GM12878 (cell line): ENCODE data around the gene PRIM1. TPM values are rescaled to one million over a fixed set of nuclear protein-coding genes. Genes with fewer than 3 reads are reported as not detected.

Experiments used
- ATAC-seq: fragments of 200-7000 bp; cut with Tn5 transposase; 3 replicates; pipeline ENCODE4 v1.9.1; 2020; ENCODE audit warnings: mild to moderate bottlenecking, moderate library complexity
- BruUV-seq: library from RNA; stranded (reverse); fragments of 400-500 nt; replicated peaks from 2 replicates; lab custom pipeline; 2021; lab: Mats Ljungman, UMichigan
- CTCF ChIA-PET: fragments of 300-600 bp; sonication (Branson Sonifier 250); formaldehyde crosslinking; extraction: SDS; loops from one replicate; lab custom pipeline; 2021; ENCODE audit warnings: inconsistent platforms; lab: Yijun Ruan, JAX
- POLR2A ChIA-PET: fragments of 350-600 bp; formaldehyde crosslinking; extraction: SDS; loops from one replicate; lab custom pipeline; 2021; ENCODE audit warnings: inconsistent platforms; lab: Charles Lee
- RAD21 ChIA-PET: fragments of 300-600 bp; sonication (Branson Sonifier 250); formaldehyde crosslinking; loops from one replicate; lab custom pipeline; 2023; ENCODE audit warnings: antibody characterized with exemption; ENCODE audit not compliant: unreplicated experiment; lab: Charles Lee
- SMC1A ChIA-PET: fragments of 300-600 bp; sonication (Branson Sonifier 250); formaldehyde crosslinking; loops from one replicate; lab custom pipeline; 2023; ENCODE audit not compliant: unreplicated experiment, uncharacterized antibody; lab: Charles Lee
- DNase-seq: peaks from one replicate; pipeline ENCODE4 v3.0.0-alpha.2; 2011; ENCODE audit warnings: low read depth, low spot score
- FAIRE-seq: peaks from 3 replicates; lab custom pipeline; 2011; peaks lifted over from hg19 to GRCh38; lab: Jason Lieb, UNC
- H2AFZ ChIP-seq: 2 replicates; pipeline ENCODE4 v1.6.0; 2011; ENCODE audit warnings: low read depth, low read length, control low read depth; ENCODE audit not compliant: control insufficient read depth
- H3K27ac ChIP-seq: 2 replicates; pipeline ENCODE4 v1.5.1; 2011; ENCODE audit warnings: control low read depth; ENCODE audit not compliant: control insufficient read depth, insufficient read depth
- H3K27me3 ChIP-seq, 2 experiments: replicated peaks in 1 of 2; 2 replicates each; pipeline versions ENCODE4 v1.6.0 to v1.6.1; 2011; ENCODE audit warnings: low read length in 1 of 2; ENCODE audit not compliant: control insufficient read depth in 2 of 2, insufficient read depth in 2 of 2
- H3K36me3 ChIP-seq, 2 experiments: 2 replicates each; pipeline ENCODE4 v1.5.1; 2011; ENCODE audit warnings: low read length in 1 of 2; ENCODE audit not compliant: control insufficient read depth in 2 of 2, insufficient read depth in 2 of 2
- H3K4me1 ChIP-seq: 2 replicates; pipeline ENCODE4 v1.6.1; 2011; ENCODE audit warnings: mild to moderate bottlenecking, low read length, moderate library complexity, mixed read lengths; ENCODE audit not compliant: control insufficient read depth, insufficient read depth
- H3K4me2 ChIP-seq: 2 replicates; pipeline ENCODE4 v1.6.0; 2011; ENCODE audit warnings: control low read depth; ENCODE audit not compliant: control insufficient read depth, insufficient read depth
- H3K4me3 ChIP-seq: fragments of 200-600 bp; sonication (generic); 2 replicates; pipeline ENCODE4 v1.5.1; 2016
- H3K79me2 ChIP-seq: 2 replicates; pipeline ENCODE4 v1.6.0; 2011; ENCODE audit warnings: low read length; ENCODE audit not compliant: control insufficient read depth, insufficient read depth
- H3K9ac ChIP-seq: 2 replicates; pipeline ENCODE4 v1.8.0; 2011; ENCODE audit warnings: low read length, control low read depth, mixed read lengths; ENCODE audit not compliant: control insufficient read depth, insufficient read depth
- H3K9me3 ChIP-seq: replicated peaks from 3 replicates; pipeline ENCODE4 v1.5.1; 2011; ENCODE audit warnings: mild to moderate bottlenecking, low read length; ENCODE audit not compliant: control insufficient read depth, insufficient read depth
- H4K20me1 ChIP-seq: 2 replicates; pipeline ENCODE4 v1.6.0; 2011; ENCODE audit not compliant: control insufficient read depth, insufficient read depth
- BHLHE40 ChIP-seq, 2 experiments: fragments of 450-650 bp in 1 of 2; IDR thresholded peaks; 2 replicates each; pipeline ENCODE4 v1.6.1; 2011 to 2017; ENCODE audit warnings: low read depth in 2 of 2, borderline replicate concordance in 1 of 2, improper control_type of control experiment in 1 of 2, low read length in 1 of 2, mild to moderate bottlenecking in 1 of 2
- CBX3 ChIP-seq: fragments of 200-600 bp; sonication (generic); IDR thresholded peaks from 2 replicates; pipeline ENCODE4 v1.6.1; 2016; ENCODE audit warnings: low read depth, borderline replicate concordance
- CEBPB ChIP-seq, 2 experiments: fragments of 150-350 bp in 1 of 2; IDR thresholded peaks; 2 replicates each; pipeline ENCODE4 v1.6.1; 2012 to 2014; ENCODE audit warnings: low read depth in 2 of 2, low read length in 2 of 2, borderline replicate concordance in 1 of 2, inconsistent platforms in 1 of 2
- DPF2 ChIP-seq: fragments of 450-650 bp; IDR thresholded peaks from 2 replicates; pipeline ENCODE4 v1.6.1; 2017; ENCODE audit warnings: mild to moderate bottlenecking
- EP300 ChIP-seq, 2 experiments: fragments of 150-350 bp in 1 of 2; IDR thresholded peaks; 2 replicates each; pipeline ENCODE4 v1.6.1; 2011 to 2012; ENCODE audit warnings: low read depth in 2 of 2, low read length in 2 of 2, borderline replicate concordance in 1 of 2, improper control_type of control experiment in 1 of 2, inconsistent platforms in 1 of 2; ENCODE audit not compliant: control insufficient read depth in 1 of 2
- GATAD2B ChIP-seq: fragments of 450-650 bp; conservative IDR thresholded peaks from 2 replicates; pipeline ENCODE4 v1.6.1; 2017; ENCODE audit warnings: low read depth, mild to moderate bottlenecking, moderate library complexity
- IKZF2 ChIP-seq, 2 experiments: fragments of 450-650 bp; IDR thresholded peaks; 2 replicates each; pipeline ENCODE4 v1.6.1; 2017; ENCODE audit warnings: mild to moderate bottlenecking in 2 of 2, moderate library complexity in 2 of 2
- IRF4 ChIP-seq: IDR thresholded peaks from 2 replicates; pipeline ENCODE4 v1.6.1; 2011; ENCODE audit warnings: low read depth, low read length
- MTA2 ChIP-seq: fragments of 450-650 bp; IDR thresholded peaks from 2 replicates; pipeline ENCODE4 v1.6.1; 2016; ENCODE audit warnings: low read depth, mild to moderate bottlenecking, moderate library complexity
- PRDM15 ChIP-seq: fragments of 450-650 bp; formaldehyde crosslinking; IDR thresholded peaks from 2 replicates; pipeline ENCODE4 v1.4.0; 2020; ENCODE audit warnings: mild to moderate bottlenecking, moderate library complexity
- RELB ChIP-seq: fragments of 450-650 bp; IDR thresholded peaks from 2 replicates; pipeline ENCODE4 v1.6.1; 2017; ENCODE audit warnings: low read depth, mild to moderate bottlenecking, moderate library complexity
- RUNX3 ChIP-seq: IDR thresholded peaks from 2 replicates; pipeline ENCODE4 v1.6.1; 2012; ENCODE audit warnings: low read length, inconsistent platforms
- ZNF24 ChIP-seq: fragments of 450-650 bp; IDR thresholded peaks from 2 replicates; pipeline ENCODE4 v1.6.1; 2017; ENCODE audit warnings: antibody characterized with exemption, mild to moderate bottlenecking
- ZZZ3 ChIP-seq: IDR thresholded peaks from 2 replicates; pipeline ENCODE4 v1.6.1; 2011; ENCODE audit warnings: low read depth; ENCODE audit not compliant: control insufficient read depth, insufficient read length
- WGBS: methylation state at CpG from one replicate; pipeline ENCODE4 v1.1.6; 2016; ENCODE audit warnings: low lambda C conversion rate; ENCODE audit not compliant: insufficient replicate concordance, insufficient coverage; ENCODE audit errors: missing lambda C conversion rate; 5-methylcytosine and 5-hydroxymethylcytosine counted together
- in situ Hi-C: fragments of 300-500 bp; cut with MboI; formaldehyde crosslinking; loops from 9 replicates; pipeline ENCODE4 v1.14.3; 2018; ENCODE audit warnings: mixed read lengths
- intact Hi-C: fragments of 100-400 bp; cut with micrococcal nuclease; formaldehyde crosslinking; loops from one replicate; pipeline ENCODE4 v1.14.2; 2022; ENCODE audit not compliant: unreplicated experiment
- polyA plus RNA-seq, 11 experiments: library from polyadenylated mRNA; depleted of rRNA in 4 of 11; unstranded in 6 of 11; stranded (reverse) in 5 of 11; fragments of >200 nt; fragmentation: Nextera tagmentation in 4 of 11; fragmentation: Illumina TruSeq in 1 of 11; extraction: Ambion mirVana in 4 of 11; extraction: Trizol in 1 of 11; gene quantifications; 1 replicate in 1 of 11; 2 replicates in 10 of 11; pipeline versions ENCODE4 v1.2.1 to v1.2.3, GENCODE V29; 2011 to 2016; ENCODE audit warnings: inconsistent platforms in 2 of 11, missing spikeins in 2 of 11, low read depth in 1 of 11
- total RNA-seq, 4 experiments: library from RNA; depleted of rRNA in 3 of 4; stranded (reverse); fragments of >200 nt in 3 of 4; fragmentation: Illumina TruSeq in 1 of 4; extraction: Trizol in 1 of 4; gene quantifications; 2 replicates each; pipeline versions ENCODE4 v1.2.1 to v1.2.3, GENCODE V29; 2013 to 2021
- TF ChIP-seq, protein P1 (sequence below): IDR thresholded peaks from 2 replicates; pipeline ENCODE4 v1.6.1; 2012; ENCODE audit warnings: low read depth, low read length, improper control_type of control experiment
- TF ChIP-seq, protein P2 (sequence below): IDR thresholded peaks from 2 replicates; pipeline ENCODE4 v1.6.1; 2011; ENCODE audit warnings: borderline replicate concordance, low read depth, mild to moderate bottlenecking, moderate library complexity, mixed read lengths, low read length; ENCODE audit not compliant: insufficient read depth; ENCODE audit errors: extremely low read length

PRIM1 gene
- total and polyA plus RNA-seq, 10 of the 15 experiments (the other 5 are each of a cell fraction or from before 2014, with no cell fraction given) = 27.1 to 70.6 (median 55.7) TPM

- no peak overlapping the region for H3K9ac ChIP-seq
- CTCF ChIA-PET = interaction anchor here (1.0 to 1.9 kb wide), 7 partner anchors 9 to 335 kb away, joined by 3 to 8 read pairs (median 5); partner anchors contain the start of genes HSD17B6 and STAT6
- peak; percentile 90 for ATAC-seq
- TF ChIP-seq DPF2 (peak; percentile 75), EP300 (IDR thresholded peaks at IDR 0.05; ENCODE audit: borderline replicate concordance in 1 of 2, control insufficient read depth in 1 of 2, low read depth in 2 of 2, low read length in 2 of 2) (0 out of 4 replicates have a peak, but pooled peaks of 1 of the 2 experiments have one; percentile 24), IRF4 (peak; percentile 78), RUNX3 (peak; percentile 53), ZZZ3 (no peak), IKZF2 (IDR thresholded peaks at IDR 0.05) (peak; percentile 80 to 87), CEBPB (IDR thresholded peaks at IDR 0.05; ENCODE audit: borderline replicate concordance in 1 of 2, low read depth in 2 of 2, low read length in 2 of 2) (no peak), CBX3 (no peak), RELB (peak; percentile 37; the same call in 1 of the 2 replicates), PRDM15 (no peak), BHLHE40 (IDR thresholded peaks at IDR 0.05; ENCODE audit: borderline replicate concordance in 1 of 2, low read depth in 2 of 2, low read length in 1 of 2) (peak in 1 of 2 experiments; percentile 37; a peak in 1 of 4 replicates), GATAD2B (peak; percentile 30; the same call in 1 of the 2 replicates), MTA2 (peak; percentile 73), ZNF24 (peak; percentile 9; the same call in 1 of the 2 replicates)
- TF ChIP-seq, protein P1, sequence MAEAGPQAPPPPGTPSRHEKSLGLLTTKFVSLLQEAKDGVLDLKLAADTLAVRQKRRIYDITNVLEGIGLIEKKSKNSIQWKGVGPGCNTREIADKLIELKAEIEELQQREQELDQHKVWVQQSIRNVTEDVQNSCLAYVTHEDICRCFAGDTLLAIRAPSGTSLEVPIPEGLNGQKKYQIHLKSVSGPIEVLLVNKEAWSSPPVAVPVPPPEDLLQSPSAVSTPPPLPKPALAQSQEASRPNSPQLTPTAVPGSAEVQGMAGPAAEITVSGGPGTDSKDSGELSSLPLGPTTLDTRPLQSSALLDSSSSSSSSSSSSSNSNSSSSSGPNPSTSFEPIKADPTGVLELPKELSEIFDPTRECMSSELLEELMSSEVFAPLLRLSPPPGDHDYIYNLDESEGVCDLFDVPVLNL = no peak
- TF ChIP-seq, protein P2, sequence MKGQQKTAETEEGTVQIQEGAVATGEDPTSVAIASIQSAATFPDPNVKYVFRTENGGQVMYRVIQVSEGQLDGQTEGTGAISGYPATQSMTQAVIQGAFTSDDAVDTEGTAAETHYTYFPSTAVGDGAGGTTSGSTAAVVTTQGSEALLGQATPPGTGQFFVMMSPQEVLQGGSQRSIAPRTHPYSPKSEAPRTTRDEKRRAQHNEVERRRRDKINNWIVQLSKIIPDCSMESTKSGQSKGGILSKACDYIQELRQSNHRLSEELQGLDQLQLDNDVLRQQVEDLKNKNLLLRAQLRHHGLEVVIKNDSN = no peak
These were observed 23.5 kb upstream of the PRIM1 start for GRCh38 chr12:56775638-56776037.

More at GRCh38 chr12:56775638-56776037, 23.5 kb upstream of the PRIM1 start:
- Histone ChIP-seq H2AFZ (no peak overlapping the region), H3K79me2 (no peaks in the 10 kb centered on the region), H3K9me3 (no peaks in the 10 kb centered on the region), H3K4me2 (no peak overlapping the region), H3K4me1 (no peaks in the 10 kb centered on the region), H3K4me3 (no peak overlapping the region), H4K20me1 (no peaks in the 10 kb centered on the region), H3K27me3 (no peaks in the 10 kb centered on the region), H3K36me3 (no peaks in the 10 kb centered on the region), H3K27ac (no peak overlapping the region)
- SMC1A ChIA-PET = interaction anchor here (0.8 kb wide), 1 partner anchor 336 kb away, joined by 3 read pairs; the partner anchor contains the start of gene STAT6
- no peak for FAIRE-seq
- WGBS = 68% methylated on average over 6 of the region's 6 CpGs
- intact Hi-C loops (no loop called here), in situ Hi-C loops (no loop called here)
- no TSS peak for BruUV-seq
- POLR2A ChIA-PET = no interaction called here
- DNase-seq = peak; percentile 11
- RAD21 ChIA-PET = no interaction called here
